HCT116 (cell line): Measurements from ENCODE around the gene MRPS27.

Experiments used
- ATF3 ChIP-seq: IDR thresholded peaks from 2 replicates; pipeline ENCODE4 v1.6.1; 2012
- EZH2 ChIP-seq: fragments of 200-600 bp; sonication (generic); IDR thresholded peaks from 2 replicates; pipeline ENCODE4 v1.6.1; 2017; ENCODE audit warnings: antibody characterized with exemption, mixed run types
- EZH2phosphoT487 ChIP-seq: fragments of 200-600 bp; IDR thresholded peaks from 2 replicates; pipeline ENCODE4 v1.6.1; 2018; ENCODE audit warnings: antibody characterized with exemption, borderline replicate concordance
- MAX ChIP-seq: IDR thresholded peaks from 2 replicates; pipeline ENCODE4 v1.6.1; 2012
- POLR2AphosphoS5 ChIP-seq: IDR thresholded peaks from 2 replicates; pipeline ENCODE4 v1.6.1; 2011; ENCODE audit warnings: mild to moderate bottlenecking, low read depth, low read length, moderate library complexity
- SP1 ChIP-seq: IDR thresholded peaks from 2 replicates; pipeline ENCODE4 v1.6.1; 2012; ENCODE audit warnings: low read depth
- SRF ChIP-seq: IDR thresholded peaks from 2 replicates; pipeline ENCODE4 v1.6.1; 2012; ENCODE audit warnings: low read depth
- YY1 ChIP-seq: IDR thresholded peaks from 2 replicates; pipeline ENCODE4 v1.6.1; 2011; ENCODE audit warnings: low read length, low read depth, moderate library complexity, mild to moderate bottlenecking; ENCODE audit not compliant: insufficient replicate concordance; ENCODE audit errors: extremely low read depth
- ZNF274 ChIP-seq: fragments of 200-500 bp; sonication (Bioruptor generic); IDR thresholded peaks from 2 replicates; pipeline ENCODE4 v1.6.1; 2014; ENCODE audit warnings: mild to moderate bottlenecking, low read depth, low read length, inconsistent platforms
- TF ChIP-seq, protein P1 (sequence below), 3 experiments: fragments of 200-600 bp in 1 of 3; sonication (generic) in 1 of 3; IDR thresholded peaks in 2 of 3; conservative IDR thresholded peaks in 1 of 3; 2 replicates each; pipeline ENCODE4 v1.5.1; 2012 to 2017; ENCODE audit warnings: low read depth in 2 of 3, low read length in 2 of 3, antibody characterized with exemption in 1 of 3, borderline replicate concordance in 1 of 3, control low read depth in 1 of 3, mild to moderate bottlenecking in 1 of 3, mixed read lengths in 1 of 3, mixed run types in 1 of 3, moderate library complexity in 1 of 3; ENCODE audit not compliant: insufficient read depth in 1 of 3
- TF ChIP-seq, protein P2 (sequence below): IDR thresholded peaks from 2 replicates; pipeline ENCODE4 v1.6.1; 2012; ENCODE audit warnings: low read depth

DNA sequence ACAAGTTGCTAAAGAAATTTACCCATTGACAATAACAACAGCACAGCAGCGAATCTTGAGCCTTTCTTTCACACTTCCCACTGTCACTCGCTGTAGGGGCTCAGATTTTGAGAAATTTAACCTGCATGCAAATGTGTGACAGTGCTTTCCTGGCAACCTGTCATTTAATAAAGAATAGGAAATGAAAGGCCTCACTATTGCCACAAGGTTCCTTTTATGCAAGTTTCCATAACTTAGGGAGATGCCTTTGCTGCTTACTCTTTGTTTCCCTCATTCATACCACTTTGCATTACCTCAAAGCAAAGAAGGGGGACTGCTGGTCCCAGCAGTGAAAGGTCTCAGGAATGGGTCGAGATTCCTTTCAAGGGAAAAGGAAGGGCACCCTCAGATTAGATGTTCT, 49.7 kb upstream of the MRPS27 start:
- TF ChIP-seq, protein P1, sequence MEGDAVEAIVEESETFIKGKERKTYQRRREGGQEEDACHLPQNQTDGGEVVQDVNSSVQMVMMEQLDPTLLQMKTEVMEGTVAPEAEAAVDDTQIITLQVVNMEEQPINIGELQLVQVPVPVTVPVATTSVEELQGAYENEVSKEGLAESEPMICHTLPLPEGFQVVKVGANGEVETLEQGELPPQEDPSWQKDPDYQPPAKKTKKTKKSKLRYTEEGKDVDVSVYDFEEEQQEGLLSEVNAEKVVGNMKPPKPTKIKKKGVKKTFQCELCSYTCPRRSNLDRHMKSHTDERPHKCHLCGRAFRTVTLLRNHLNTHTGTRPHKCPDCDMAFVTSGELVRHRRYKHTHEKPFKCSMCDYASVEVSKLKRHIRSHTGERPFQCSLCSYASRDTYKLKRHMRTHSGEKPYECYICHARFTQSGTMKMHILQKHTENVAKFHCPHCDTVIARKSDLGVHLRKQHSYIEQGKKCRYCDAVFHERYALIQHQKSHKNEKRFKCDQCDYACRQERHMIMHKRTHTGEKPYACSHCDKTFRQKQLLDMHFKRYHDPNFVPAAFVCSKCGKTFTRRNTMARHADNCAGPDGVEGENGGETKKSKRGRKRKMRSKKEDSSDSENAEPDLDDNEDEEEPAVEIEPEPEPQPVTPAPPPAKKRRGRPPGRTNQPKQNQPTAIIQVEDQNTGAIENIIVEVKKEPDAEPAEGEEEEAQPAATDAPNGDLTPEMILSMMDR (IDR thresholded peaks at IDR 0.05 in 2 of 3, conservative IDR thresholded peaks at IDR 0.05 in 1 of 3; ENCODE audit: borderline replicate concordance in 1 of 3, insufficient read depth in 1 of 3, low read depth in 2 of 3, low read length in 2 of 3), result no peak
- no peak for TF ChIP-seq EZH2phosphoT487
- no peak for TF ChIP-seq MAX
- no peak for TF ChIP-seq EZH2
- TF ChIP-seq, protein P2, sequence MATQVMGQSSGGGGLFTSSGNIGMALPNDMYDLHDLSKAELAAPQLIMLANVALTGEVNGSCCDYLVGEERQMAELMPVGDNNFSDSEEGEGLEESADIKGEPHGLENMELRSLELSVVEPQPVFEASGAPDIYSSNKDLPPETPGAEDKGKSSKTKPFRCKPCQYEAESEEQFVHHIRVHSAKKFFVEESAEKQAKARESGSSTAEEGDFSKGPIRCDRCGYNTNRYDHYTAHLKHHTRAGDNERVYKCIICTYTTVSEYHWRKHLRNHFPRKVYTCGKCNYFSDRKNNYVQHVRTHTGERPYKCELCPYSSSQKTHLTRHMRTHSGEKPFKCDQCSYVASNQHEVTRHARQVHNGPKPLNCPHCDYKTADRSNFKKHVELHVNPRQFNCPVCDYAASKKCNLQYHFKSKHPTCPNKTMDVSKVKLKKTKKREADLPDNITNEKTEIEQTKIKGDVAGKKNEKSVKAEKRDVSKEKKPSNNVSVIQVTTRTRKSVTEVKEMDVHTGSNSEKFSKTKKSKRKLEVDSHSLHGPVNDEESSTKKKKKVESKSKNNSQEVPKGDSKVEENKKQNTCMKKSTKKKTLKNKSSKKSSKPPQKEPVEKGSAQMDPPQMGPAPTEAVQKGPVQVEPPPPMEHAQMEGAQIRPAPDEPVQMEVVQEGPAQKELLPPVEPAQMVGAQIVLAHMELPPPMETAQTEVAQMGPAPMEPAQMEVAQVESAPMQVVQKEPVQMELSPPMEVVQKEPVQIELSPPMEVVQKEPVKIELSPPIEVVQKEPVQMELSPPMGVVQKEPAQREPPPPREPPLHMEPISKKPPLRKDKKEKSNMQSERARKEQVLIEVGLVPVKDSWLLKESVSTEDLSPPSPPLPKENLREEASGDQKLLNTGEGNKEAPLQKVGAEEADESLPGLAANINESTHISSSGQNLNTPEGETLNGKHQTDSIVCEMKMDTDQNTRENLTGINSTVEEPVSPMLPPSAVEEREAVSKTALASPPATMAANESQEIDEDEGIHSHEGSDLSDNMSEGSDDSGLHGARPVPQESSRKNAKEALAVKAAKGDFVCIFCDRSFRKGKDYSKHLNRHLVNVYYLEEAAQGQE, result no peak
- TF ChIP-seq ZNF274, result no peak
- no peak for TF ChIP-seq ATF3
- TF ChIP-seq YY1, result no peak
- TF ChIP-seq SP1, result no peak
- no peak for TF ChIP-seq SRF
- TF ChIP-seq POLR2AphosphoS5, result no peak
